ENCODE data around the gene UBE2R2.

The UBE2R2 gene

DNA sequence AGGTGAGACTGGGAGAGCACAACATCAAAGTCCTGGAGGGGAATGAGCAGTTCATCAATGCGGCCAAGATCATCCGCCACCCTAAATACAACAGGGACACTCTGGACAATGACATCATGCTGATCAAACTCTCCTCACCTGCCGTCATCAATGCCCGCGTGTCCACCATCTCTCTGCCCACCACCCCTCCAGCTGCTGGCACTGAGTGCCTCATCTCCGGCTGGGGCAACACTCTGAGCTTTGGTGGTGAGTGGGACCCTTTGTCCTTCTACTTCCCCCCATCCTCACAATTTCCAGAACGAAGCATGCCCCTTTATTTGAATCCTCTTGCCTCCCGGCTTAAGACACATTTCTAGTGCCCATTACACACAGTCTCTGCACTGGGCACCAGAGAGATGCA lies 19.1 kb upstream of the UBE2R2 start:
- Histone ChIP-seq H4K20me1 (ENCODE audit: insufficient read depth, low read length) (no peaks in the 10 kb centered on the region), H3K4me3 (ENCODE audit: low read depth in 1 of 2, low read length in 2 of 2) (no peak overlapping the region), H3K9me3 (ENCODE audit: insufficient read depth, low read length, severe bottlenecking) (no peaks in the 10 kb centered on the region), H3K36me3 (ENCODE audit: insufficient read depth, low read length) (no peaks in the 10 kb centered on the region), H3K27ac (ENCODE audit: low read length) (no peak overlapping the region), H3K9ac (ENCODE audit: low read depth, low read length) (no peak overlapping the region), H2AFZ (ENCODE audit: low read depth, low read length) (no peak overlapping the region), H3K4me1 (ENCODE audit: insufficient read depth, low read length) (no peaks in the 10 kb centered on the region), H3K27me3 (ENCODE audit: insufficient read depth, low read length, poor library complexity) (peaks cover 10% of the 10 kb centered on the region), H3K79me2 (ENCODE audit: insufficient read depth, low read length) (no peaks in the 10 kb centered on the region), H3K4me2 (ENCODE audit: insufficient read depth, low read length) (no peak overlapping the region)
- TF ChIP-seq, protein P1, sequence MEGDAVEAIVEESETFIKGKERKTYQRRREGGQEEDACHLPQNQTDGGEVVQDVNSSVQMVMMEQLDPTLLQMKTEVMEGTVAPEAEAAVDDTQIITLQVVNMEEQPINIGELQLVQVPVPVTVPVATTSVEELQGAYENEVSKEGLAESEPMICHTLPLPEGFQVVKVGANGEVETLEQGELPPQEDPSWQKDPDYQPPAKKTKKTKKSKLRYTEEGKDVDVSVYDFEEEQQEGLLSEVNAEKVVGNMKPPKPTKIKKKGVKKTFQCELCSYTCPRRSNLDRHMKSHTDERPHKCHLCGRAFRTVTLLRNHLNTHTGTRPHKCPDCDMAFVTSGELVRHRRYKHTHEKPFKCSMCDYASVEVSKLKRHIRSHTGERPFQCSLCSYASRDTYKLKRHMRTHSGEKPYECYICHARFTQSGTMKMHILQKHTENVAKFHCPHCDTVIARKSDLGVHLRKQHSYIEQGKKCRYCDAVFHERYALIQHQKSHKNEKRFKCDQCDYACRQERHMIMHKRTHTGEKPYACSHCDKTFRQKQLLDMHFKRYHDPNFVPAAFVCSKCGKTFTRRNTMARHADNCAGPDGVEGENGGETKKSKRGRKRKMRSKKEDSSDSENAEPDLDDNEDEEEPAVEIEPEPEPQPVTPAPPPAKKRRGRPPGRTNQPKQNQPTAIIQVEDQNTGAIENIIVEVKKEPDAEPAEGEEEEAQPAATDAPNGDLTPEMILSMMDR (IDR thresholded peaks at IDR 0.05; ENCODE audit: borderline replicate concordance, extremely low read depth, low read length, poor library complexity, severe bottlenecking): no peak
- ATAC-seq (ENCODE audit: insufficient read depth, low read depth): no peak
- no peak for DNase-seq

DNA sequence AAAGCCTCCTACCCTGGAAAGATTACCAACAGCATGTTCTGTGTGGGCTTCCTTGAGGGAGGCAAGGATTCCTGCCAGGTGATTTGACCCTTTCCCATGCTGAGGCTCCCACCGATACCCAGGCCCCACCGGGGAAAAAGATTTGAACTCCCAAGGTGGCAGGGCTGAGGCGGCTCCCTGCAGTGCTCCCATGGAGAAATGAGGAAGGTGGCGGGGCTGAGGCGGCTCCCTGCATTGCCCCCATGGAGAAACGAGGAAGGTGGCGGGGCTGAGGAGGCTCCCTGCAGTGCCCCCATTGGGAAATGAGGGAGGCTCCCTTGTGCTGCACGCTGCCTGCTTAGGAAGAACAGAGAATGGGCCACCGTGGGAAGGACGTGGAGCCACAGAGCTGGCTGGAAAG lies 18.4 kb upstream of the UBE2R2 start:
- Histone ChIP-seq H3K9me3 (ENCODE audit: insufficient read depth, low read length, severe bottlenecking) (no peaks in the 10 kb centered on the region), H3K79me2 (ENCODE audit: insufficient read depth, low read length) (no peaks in the 10 kb centered on the region), H4K20me1 (ENCODE audit: insufficient read depth, low read length) (no peaks in the 10 kb centered on the region), H3K27me3 (ENCODE audit: insufficient read depth, low read length, poor library complexity) (peaks cover 10% of the 10 kb centered on the region), H3K4me3 (ENCODE audit: low read depth in 1 of 2, low read length in 2 of 2) (no peak overlapping the region), H3K4me1 (ENCODE audit: insufficient read depth, low read length) (no peaks in the 10 kb centered on the region), H3K9ac (ENCODE audit: low read depth, low read length) (no peak overlapping the region), H2AFZ (ENCODE audit: low read depth, low read length) (no peak overlapping the region), H3K36me3 (ENCODE audit: insufficient read depth, low read length) (no peaks in the 10 kb centered on the region), H3K4me2 (ENCODE audit: insufficient read depth, low read length) (no peak overlapping the region), H3K27ac (ENCODE audit: low read length) (no peak overlapping the region)
- ATAC-seq (ENCODE audit: insufficient read depth, low read depth) (no peak), DNase-seq (no peak)
- TF ChIP-seq, protein P1 (IDR thresholded peaks at IDR 0.05; ENCODE audit: borderline replicate concordance, extremely low read depth, low read length, poor library complexity, severe bottlenecking): no peak
- TF ChIP-seq EZH2 (IDR thresholded peaks at IDR 0.05; ENCODE audit: borderline replicate concordance, low read depth, low read length, severe bottlenecking): no peak

DNA sequence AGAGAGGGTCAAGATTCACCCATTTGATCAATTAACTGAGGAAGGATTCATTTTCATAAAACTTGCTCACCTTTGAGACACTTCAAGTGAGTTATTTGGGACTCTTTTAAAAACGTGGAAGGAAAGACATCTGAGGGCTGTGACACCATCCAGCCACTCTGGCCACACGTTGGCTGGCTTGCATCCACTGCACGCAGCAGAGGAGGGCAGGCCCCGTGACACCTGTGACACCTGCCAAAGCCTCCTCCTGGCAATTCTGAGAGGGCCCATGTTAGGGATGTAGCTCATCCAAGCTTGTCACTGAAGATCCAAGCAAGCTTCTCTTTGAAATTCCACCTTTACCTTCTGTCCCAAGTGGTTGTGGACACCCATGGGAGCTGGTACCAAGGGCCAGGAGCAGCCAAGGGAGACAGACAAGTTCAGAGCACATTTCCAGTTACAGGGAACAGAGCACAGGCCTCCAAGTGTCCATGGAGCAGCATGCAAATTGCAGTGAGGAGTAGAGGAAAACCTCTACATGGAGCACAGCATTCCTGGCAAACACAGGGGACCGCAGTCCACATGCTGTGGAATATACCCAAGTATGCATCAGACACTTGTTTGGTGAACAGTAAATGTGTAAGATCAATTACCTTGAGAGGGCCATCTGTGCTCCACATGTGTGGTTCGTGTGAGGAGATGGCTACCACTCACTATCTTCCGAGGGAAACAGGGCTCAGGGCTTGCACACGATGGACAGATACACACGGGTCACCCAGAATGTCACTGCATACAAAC lies 16.8 kb upstream of the UBE2R2 start:
- H3K36me3 ChIP-seq (ENCODE audit: insufficient read depth, low read length): no peaks in the 10 kb centered on the region
- DNase-seq: no peak
- no peak overlapping the region for H3K9ac ChIP-seq (ENCODE audit: low read depth, low read length)
- H3K27me3 ChIP-seq (ENCODE audit: insufficient read depth, low read length, poor library complexity): peaks cover 10% of the 10 kb centered on the region
- TF ChIP-seq, protein P1 (IDR thresholded peaks at IDR 0.05; ENCODE audit: borderline replicate concordance, extremely low read depth, low read length, poor library complexity, severe bottlenecking): no peak
- TF ChIP-seq EZH2 (IDR thresholded peaks at IDR 0.05; ENCODE audit: borderline replicate concordance, low read depth, low read length, severe bottlenecking): no peak
- H3K4me3 ChIP-seq (ENCODE audit: low read depth in 1 of 2, low read length in 2 of 2): no peak overlapping the region
- no peak for ATAC-seq (ENCODE audit: insufficient read depth, low read depth)
- H3K4me2 ChIP-seq (ENCODE audit: insufficient read depth, low read length): no peak overlapping the region
- no peaks in the 10 kb centered on the region for H4K20me1 ChIP-seq (ENCODE audit: insufficient read depth, low read length)
- H3K27ac ChIP-seq (ENCODE audit: low read length): no peak overlapping the region
- no peaks in the 10 kb centered on the region for H3K79me2 ChIP-seq (ENCODE audit: insufficient read depth, low read length)
- no peak overlapping the region for H2AFZ ChIP-seq (ENCODE audit: low read depth, low read length)
- no peaks in the 10 kb centered on the region for H3K4me1 ChIP-seq (ENCODE audit: insufficient read depth, low read length)
- no peaks in the 10 kb centered on the region for H3K9me3 ChIP-seq (ENCODE audit: insufficient read depth, low read length, severe bottlenecking)
